PC-9 (cell line): ENCODE measurements around the gene UGT1A1. TPM values are rescaled to one million over a fixed set of nuclear protein-coding genes. Genes with fewer than 3 reads are reported as not detected.

Source experiments
- BruUV-seq: library from RNA; stranded (reverse); fragments of 400-500 nt; replicated peaks from 2 replicates; lab custom pipeline; 2021; lab: Mats Ljungman, UMichigan
- CTCF ChIA-PET: fragments of 300-600 bp; sonication (Branson Sonifier 250); formaldehyde crosslinking; loops from one replicate; lab custom pipeline; 2022; ENCODE audit warnings: antibody characterized with exemption; lab: Charles Lee
- POLR2A ChIA-PET: fragments of 300-600 bp; sonication (Branson Sonifier 250); formaldehyde crosslinking; loops from one replicate; lab custom pipeline; 2022; ENCODE audit warnings: antibody characterized with exemption; ENCODE audit not compliant: unreplicated experiment; lab: Charles Lee
- DNase-seq, 2 experiments: peaks; one replicate each; pipeline versions ENCODE4 v3.0.0 to v3.0.0-alpha.2; 2015 to 2022; ENCODE audit warnings: mixed read lengths in 1 of 2
- H2AFZ ChIP-seq: fragments of 200-600 bp; sonication (generic); 2 replicates; pipeline ENCODE4 v1.8.1; 2017; ENCODE audit warnings: antibody characterized with exemption
- H3F3A ChIP-seq: fragments of 200-600 bp; sonication (generic); 2 replicates; pipeline ENCODE4 v1.8.1; 2017; ENCODE audit warnings: antibody characterized with exemption, mild to moderate bottlenecking, low read depth; ENCODE audit not compliant: insufficient read depth
- H3K27ac ChIP-seq: fragments of 200-600 bp; sonication (generic); 2 replicates; pipeline ENCODE4 v1.6.1; 2016; ENCODE audit warnings: mixed run types
- H3K27me3 ChIP-seq: fragments of 200-600 bp; sonication (generic); 2 replicates; pipeline ENCODE4 v1.6.1; 2016; ENCODE audit warnings: low read depth, mixed run types; ENCODE audit not compliant: insufficient read depth
- H3K36me3 ChIP-seq: fragments of 200-600 bp; sonication (generic); 2 replicates; pipeline ENCODE4 v1.6.1; 2016; ENCODE audit warnings: low read depth, mixed run types
- H3K4me1 ChIP-seq: fragments of 200-600 bp; sonication (generic); replicated peaks from 2 replicates; pipeline ENCODE4 v1.6.1; 2016; ENCODE audit warnings: mixed run types; ENCODE audit not compliant: insufficient read depth
- H3K4me2 ChIP-seq: fragments of 200-600 bp; sonication (generic); 2 replicates; pipeline ENCODE4 v1.6.1; 2017; ENCODE audit warnings: mixed run types
- H3K4me3 ChIP-seq: fragments of 200-600 bp; sonication (generic); 2 replicates; pipeline ENCODE4 v1.6.1; 2016; ENCODE audit warnings: mixed run types
- H3K79me2 ChIP-seq: fragments of 200-600 bp; sonication (generic); 2 replicates; pipeline ENCODE4 v1.6.1; 2017; ENCODE audit warnings: low read depth, mixed run types
- H3K9me2 ChIP-seq: fragments of 200-600 bp; sonication (generic); 2 replicates; pipeline ENCODE4 v1.8.1; 2017; ENCODE audit warnings: mild to moderate bottlenecking; ENCODE audit not compliant: insufficient read depth
- H3K9me3 ChIP-seq: fragments of 200-600 bp; sonication (generic); 2 replicates; pipeline ENCODE4 v1.8.1; 2016; ENCODE audit warnings: low read depth; ENCODE audit not compliant: insufficient read depth
- H4K20me1 ChIP-seq: fragments of 200-600 bp; sonication (generic); 2 replicates; pipeline ENCODE4 v1.8.1; 2017; ENCODE audit not compliant: insufficient read depth
- EZH2 ChIP-seq: fragments of 200-600 bp; sonication (generic); IDR thresholded peaks from 2 replicates; pipeline ENCODE4 v1.8.0; 2017; ENCODE audit warnings: antibody characterized with exemption, low read depth
- intact Hi-C: fragments of 100-400 bp; cut with micrococcal nuclease; formaldehyde crosslinking; loops from one replicate; pipeline ENCODE4 v1.10.0; 2022; ENCODE audit not compliant: unreplicated experiment
- total RNA-seq: library from RNA; stranded (reverse); gene quantifications from 2 replicates; pipeline ENCODE4 v1.2.3, GENCODE V29; 2021
- TF ChIP-seq, protein P1 (sequence below): fragments of 200-600 bp; sonication (generic); conservative IDR thresholded peaks from 2 replicates; pipeline ENCODE4 v1.6.1; 2017; ENCODE audit warnings: mixed run types, antibody characterized with exemption, mild to moderate bottlenecking, moderate library complexity

UGT1A1 gene
- total RNA-seq, 1 experiment from 2014 or later = 64.8 TPM

- H3K9me3 ChIP-seq = no peaks in the 10 kb centered on the region
- H2AFZ ChIP-seq = no peak overlapping the region
- peaks cover 77% of the 10 kb centered on the region for H3F3A ChIP-seq
- H3K36me3 ChIP-seq = peaks cover 68% of the 10 kb centered on the region
- H3K27ac ChIP-seq = no peak overlapping the region
- intact Hi-C loops = no loop called here
- TF ChIP-seq, protein P1, sequence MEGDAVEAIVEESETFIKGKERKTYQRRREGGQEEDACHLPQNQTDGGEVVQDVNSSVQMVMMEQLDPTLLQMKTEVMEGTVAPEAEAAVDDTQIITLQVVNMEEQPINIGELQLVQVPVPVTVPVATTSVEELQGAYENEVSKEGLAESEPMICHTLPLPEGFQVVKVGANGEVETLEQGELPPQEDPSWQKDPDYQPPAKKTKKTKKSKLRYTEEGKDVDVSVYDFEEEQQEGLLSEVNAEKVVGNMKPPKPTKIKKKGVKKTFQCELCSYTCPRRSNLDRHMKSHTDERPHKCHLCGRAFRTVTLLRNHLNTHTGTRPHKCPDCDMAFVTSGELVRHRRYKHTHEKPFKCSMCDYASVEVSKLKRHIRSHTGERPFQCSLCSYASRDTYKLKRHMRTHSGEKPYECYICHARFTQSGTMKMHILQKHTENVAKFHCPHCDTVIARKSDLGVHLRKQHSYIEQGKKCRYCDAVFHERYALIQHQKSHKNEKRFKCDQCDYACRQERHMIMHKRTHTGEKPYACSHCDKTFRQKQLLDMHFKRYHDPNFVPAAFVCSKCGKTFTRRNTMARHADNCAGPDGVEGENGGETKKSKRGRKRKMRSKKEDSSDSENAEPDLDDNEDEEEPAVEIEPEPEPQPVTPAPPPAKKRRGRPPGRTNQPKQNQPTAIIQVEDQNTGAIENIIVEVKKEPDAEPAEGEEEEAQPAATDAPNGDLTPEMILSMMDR = no peak
- no peak for TF ChIP-seq EZH2
- H4K20me1 ChIP-seq = peaks cover 39% of the 10 kb centered on the region
- H3K4me2 ChIP-seq = no peak overlapping the region
- peaks cover 24% of the 10 kb centered on the region for H3K79me2 ChIP-seq
- no peak overlapping the region for H3K4me3 ChIP-seq
- no peaks in the 10 kb centered on the region for H3K27me3 ChIP-seq
- H3K4me1 ChIP-seq = no peaks in the 10 kb centered on the region
- ChIA-PET POLR2A (no interaction called here), CTCF (no interaction called here)
- DNase-seq = no peak
- no TSS peak for BruUV-seq
- H3K9me2 ChIP-seq = no peaks in the 10 kb centered on the region
Measured at GRCh38 chr2:233769260-233769659, 9.2 kb downstream of the UGT1A1 start.

GRCh38 chr2:233772153-233772552 lies 12.1 kb downstream of the UGT1A1 start:
- TF ChIP-seq EZH2 = no peak
- TF ChIP-seq, protein P1 = no peak
- peaks cover 16% of the 10 kb centered on the region; the same call in 1 of the 2 replicates for H4K20me1 ChIP-seq
- BruUV-seq = no TSS peak
- H3K27me3 ChIP-seq = no peaks in the 10 kb centered on the region
- H3K79me2 ChIP-seq = no peaks in the 10 kb centered on the region; the same call in 1 of the 2 replicates
- H2AFZ ChIP-seq = no peak overlapping the region
- ChIA-PET CTCF (no interaction called here), POLR2A (no interaction called here)
- H3K27ac ChIP-seq = no peak overlapping the region
- H3F3A ChIP-seq = peaks cover 82% of the 10 kb centered on the region
- H3K4me3 ChIP-seq = no peak overlapping the region
- peaks cover 51% of the 10 kb centered on the region for H3K36me3 ChIP-seq
- no peak overlapping the region for H3K4me2 ChIP-seq
- intact Hi-C loops = no loop called here
- no peak for DNase-seq
- no peaks in the 10 kb centered on the region; the same call in 1 of the 2 replicates for H3K9me3 ChIP-seq
- H3K9me2 ChIP-seq = no peaks in the 10 kb centered on the region
- H3K4me1 ChIP-seq = no peaks in the 10 kb centered on the region

- TF ChIP-seq, protein P1 = no peak
- TF ChIP-seq EZH2 = no peak
- Histone ChIP-seq H3K79me2 (no peaks in the 10 kb centered on the region; the same call in 1 of the 2 replicates), H3K4me2 (no peak overlapping the region), H2AFZ (no peak overlapping the region), H3K36me3 (peaks cover 47% of the 10 kb centered on the region), H3K4me1 (no peaks in the 10 kb centered on the region), H4K20me1 (peaks cover 12% of the 10 kb centered on the region; the same call in 1 of the 2 replicates), H3K9me3 (no peaks in the 10 kb centered on the region; the same call in 1 of the 2 replicates), H3K27ac (no peak overlapping the region), H3K27me3 (no peaks in the 10 kb centered on the region), H3K4me3 (no peak overlapping the region), H3K9me2 (no peaks in the 10 kb centered on the region), H3F3A (peaks cover 78% of the 10 kb centered on the region; the same call in 1 of the 2 replicates)
- intact Hi-C loops = no loop called here
- CTCF ChIA-PET = no interaction called here
- no peak for DNase-seq
- POLR2A ChIA-PET = no interaction called here
- no TSS peak for BruUV-seq
Measured at GRCh38 chr2:233772583-233772982, 12.5 kb downstream of the UGT1A1 start.
